Thyroid gland (tissue), 4 donors: ENCODE results near the gene FOXB2. TPM values are rescaled to one million over a fixed set of nuclear protein-coding genes. Genes with fewer than 3 reads are reported as not detected.

Source experiments
- DNase-seq, 2 donors: peaks; one replicate each; pipeline ENCODE4 v3.0.0-alpha.2; 2019
- H3K27ac ChIP-seq, 3 donors: fragments of 200-600 bp; sonication (generic); 1 replicate in 2 of 3; 2 replicates in 1 of 3; pipeline ENCODE4 v1.5.1; 2016 to 2019; ENCODE audit warnings: mild to moderate bottlenecking in 1 of 3, moderate library complexity in 1 of 3
- H3K27me3 ChIP-seq: fragments of 200-600 bp; sonication (generic); one replicate; pipeline ENCODE4 v1.5.1; 2019
- H3K36me3 ChIP-seq, 2 donors: fragments of 200-600 bp; sonication (generic); one replicate each; pipeline ENCODE4 v1.5.1; 2016 to 2019
- H3K4me1 ChIP-seq, 2 donors: fragments of 200-600 bp; sonication (generic); one replicate each; pipeline ENCODE4 v1.5.1; 2017 to 2019
- H3K4me3 ChIP-seq, 3 donors: fragments of 200-600 bp; sonication (generic); replicated peaks in 1 of 3; 1 replicate in 2 of 3; 2 replicates in 1 of 3; pipeline ENCODE4 v1.5.1; 2016; ENCODE audit warnings: mild to moderate bottlenecking in 1 of 3
- H3K9me3 ChIP-seq: fragments of 200-600 bp; sonication (generic); one replicate; pipeline ENCODE4 v1.5.1; 2017
- POLR2A ChIP-seq, 2 donors: fragments of 450-650 bp; IDR thresholded peaks; one replicate each; pipeline ENCODE4 v1.6.1; 2017; ENCODE audit warnings: antibody characterized with exemption in 2 of 2, mild to moderate bottlenecking in 2 of 2, moderate library complexity in 1 of 2
- WGBS, 2 donors: methylation state at CpG; one replicate each; pipeline ENCODE4 v1.1.5; 2017; 5-methylcytosine and 5-hydroxymethylcytosine counted together
- intact Hi-C: fragments of 100-400 bp; cut with DNase I; formaldehyde crosslinking; loops from one replicate; pipeline ENCODE4 v1.15.1; 2023
- total RNA-seq, 4 donors: library from RNA; depleted of rRNA; stranded (reverse); fragments of >200 nt; gene quantifications; one replicate each; pipeline ENCODE4 v1.2.3, GENCODE V29; 2016
- TF ChIP-seq, protein P1 (sequence below), 6 experiments: fragments of 200-600 bp in 3 of 6; fragments of 450-650 bp in 3 of 6; sonication (generic) in 3 of 6; IDR thresholded peaks; one replicate each; pipeline ENCODE4 v1.5.1; 2016 to 2019; ENCODE audit warnings: antibody characterized with exemption in 6 of 6, mild to moderate bottlenecking in 2 of 6, inconsistent platforms in 1 of 6, moderate library complexity in 1 of 6

Gene FOXB2
- total RNA-seq, 4 donors from 2014 or later = not detected

DNA sequence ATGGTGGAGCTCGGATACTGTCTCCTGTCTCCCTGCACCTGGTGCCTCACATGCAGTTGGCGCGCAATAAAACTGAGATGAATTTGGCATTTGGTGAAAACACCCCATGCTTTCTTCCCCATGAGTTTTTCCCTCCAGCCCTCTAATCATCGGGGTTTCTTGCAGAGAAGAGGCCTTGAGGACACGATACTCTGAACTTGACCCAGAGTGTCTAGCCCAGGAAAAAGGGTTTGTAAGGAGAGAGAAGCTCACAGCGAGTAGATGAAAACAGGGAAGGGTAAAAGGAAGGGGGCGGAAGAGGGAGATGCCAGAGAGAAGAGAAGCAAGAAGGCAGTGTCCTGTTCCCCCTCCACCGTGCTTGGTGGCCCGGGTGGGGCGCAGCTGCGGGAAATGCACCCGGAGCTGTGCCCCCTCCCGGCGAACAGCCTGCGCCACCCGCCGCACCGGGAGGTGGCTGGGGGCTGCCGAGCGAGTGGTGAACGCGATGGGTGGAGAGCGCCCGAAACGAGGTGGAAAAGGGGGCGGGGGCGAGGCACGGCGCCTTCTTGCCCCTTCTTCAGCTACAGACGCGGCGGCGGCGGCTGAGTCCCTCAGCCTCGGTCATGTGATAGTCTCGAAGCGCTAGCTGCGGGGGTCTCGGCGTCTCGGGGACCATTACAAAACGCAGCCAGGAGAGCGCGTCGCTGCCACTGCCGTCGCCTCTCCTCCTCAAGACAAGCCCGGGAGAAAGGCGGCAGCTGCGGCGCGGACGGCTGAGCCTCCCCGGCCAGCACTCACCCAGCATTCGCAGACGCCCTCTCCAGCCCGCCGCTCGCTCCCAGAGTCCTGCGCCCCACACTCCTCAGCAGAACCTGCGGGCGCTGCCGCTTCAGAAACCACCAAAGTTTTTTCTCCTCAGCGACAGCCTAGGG lies 1.1 kb upstream of the FOXB2 start:
- Histone ChIP-seq H3K27ac (no peak overlapping the region), H3K36me3 (no peaks in the 10 kb centered on the region), H3K4me1 (peaks cover 43 to 48% of the 10 kb centered on the region in 2 donors), H3K4me3 (no peak overlapping the region), H3K27me3 (peaks cover 86% of the 10 kb centered on the region), H3K9me3 (no peaks in the 10 kb centered on the region)
- DNase-seq = peak in 1 of 2 donors; percentile 18
- TF ChIP-seq POLR2A (IDR thresholded peaks at IDR 0.05) = no peak
- TF ChIP-seq, protein P1, sequence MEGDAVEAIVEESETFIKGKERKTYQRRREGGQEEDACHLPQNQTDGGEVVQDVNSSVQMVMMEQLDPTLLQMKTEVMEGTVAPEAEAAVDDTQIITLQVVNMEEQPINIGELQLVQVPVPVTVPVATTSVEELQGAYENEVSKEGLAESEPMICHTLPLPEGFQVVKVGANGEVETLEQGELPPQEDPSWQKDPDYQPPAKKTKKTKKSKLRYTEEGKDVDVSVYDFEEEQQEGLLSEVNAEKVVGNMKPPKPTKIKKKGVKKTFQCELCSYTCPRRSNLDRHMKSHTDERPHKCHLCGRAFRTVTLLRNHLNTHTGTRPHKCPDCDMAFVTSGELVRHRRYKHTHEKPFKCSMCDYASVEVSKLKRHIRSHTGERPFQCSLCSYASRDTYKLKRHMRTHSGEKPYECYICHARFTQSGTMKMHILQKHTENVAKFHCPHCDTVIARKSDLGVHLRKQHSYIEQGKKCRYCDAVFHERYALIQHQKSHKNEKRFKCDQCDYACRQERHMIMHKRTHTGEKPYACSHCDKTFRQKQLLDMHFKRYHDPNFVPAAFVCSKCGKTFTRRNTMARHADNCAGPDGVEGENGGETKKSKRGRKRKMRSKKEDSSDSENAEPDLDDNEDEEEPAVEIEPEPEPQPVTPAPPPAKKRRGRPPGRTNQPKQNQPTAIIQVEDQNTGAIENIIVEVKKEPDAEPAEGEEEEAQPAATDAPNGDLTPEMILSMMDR (IDR thresholded peaks at IDR 0.05) = no peak
- WGBS, 2 donors = 4 to 5% methylated on average over 21 to 28 of the region's 64 CpGs
- intact Hi-C loops = no loop called here

DNA sequence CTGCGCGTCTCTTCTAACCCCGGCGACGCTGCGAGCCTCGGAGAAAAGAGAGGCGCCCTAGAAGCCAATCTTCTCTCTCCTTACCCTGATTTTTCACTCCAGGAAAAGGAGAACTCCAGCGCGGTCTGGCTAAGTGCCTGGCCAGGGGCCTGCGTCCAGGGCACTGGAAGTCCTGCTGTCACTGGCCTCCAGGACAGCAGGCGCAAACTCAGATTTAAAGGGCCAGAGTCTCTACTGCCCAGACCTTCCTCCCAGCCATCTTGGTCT lies 553 bp upstream of the FOXB2 start:
- Histone ChIP-seq H3K27ac (no peak overlapping the region), H3K9me3 (no peaks in the 10 kb centered on the region), H3K4me3 (no peak overlapping the region), H3K36me3 (no peaks in the 10 kb centered on the region), H3K4me1 (peaks cover 43 to 48% of the 10 kb centered on the region in 2 donors), H3K27me3 (peaks cover 83% of the 10 kb centered on the region)
- 0 to 5% methylated on average over 11 to 12 of the region's 12 CpGs for WGBS, 2 donors
- intact Hi-C loops = no loop called here
- TF ChIP-seq, protein P1 (IDR thresholded peaks at IDR 0.05) = no peak
- TF ChIP-seq POLR2A (IDR thresholded peaks at IDR 0.05) = no peak
- no peak for DNase-seq

DNA sequence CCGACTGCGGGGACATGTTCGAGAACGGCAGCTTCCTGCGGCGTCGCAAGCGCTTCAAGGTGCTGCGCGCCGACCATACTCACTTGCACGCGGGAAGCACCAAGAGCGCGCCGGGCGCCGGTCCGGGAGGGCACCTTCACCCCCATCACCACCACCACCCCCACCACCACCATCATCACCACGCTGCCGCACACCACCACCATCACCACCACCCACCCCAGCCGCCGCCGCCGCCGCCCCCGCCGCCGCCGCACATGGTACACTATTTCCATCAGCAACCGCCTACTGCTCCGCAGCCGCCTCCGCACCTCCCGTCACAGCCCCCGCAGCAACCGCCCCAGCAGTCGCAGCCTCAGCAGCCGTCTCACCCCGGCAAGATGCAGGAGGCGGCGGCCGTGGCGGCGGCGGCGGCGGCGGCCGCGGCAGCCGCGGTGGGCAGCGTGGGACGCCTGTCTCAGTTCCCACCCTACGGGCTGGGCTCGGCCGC lies 514 bp downstream of the FOXB2 start:
- DNase-seq = no peak
- peak overlapping the region in 1 of 3 donors; percentile 1 for H3K4me3 ChIP-seq
- H3K27me3 ChIP-seq = peaks cover 73% of the 10 kb centered on the region
- no peaks in the 10 kb centered on the region for H3K36me3 ChIP-seq
- TF ChIP-seq POLR2A (IDR thresholded peaks at IDR 0.05) = no peak
- TF ChIP-seq, protein P1 (IDR thresholded peaks at IDR 0.05) = no peak
- intact Hi-C loops = no loop called here
- peaks cover 40 to 42% of the 10 kb centered on the region in 2 donors for H3K4me1 ChIP-seq
- no peak overlapping the region for H3K27ac ChIP-seq
- H3K9me3 ChIP-seq = no peaks in the 10 kb centered on the region
- 0 to 3% methylated on average over 3 to 19 of the region's 58 CpGs for WGBS, 2 donors

DNA sequence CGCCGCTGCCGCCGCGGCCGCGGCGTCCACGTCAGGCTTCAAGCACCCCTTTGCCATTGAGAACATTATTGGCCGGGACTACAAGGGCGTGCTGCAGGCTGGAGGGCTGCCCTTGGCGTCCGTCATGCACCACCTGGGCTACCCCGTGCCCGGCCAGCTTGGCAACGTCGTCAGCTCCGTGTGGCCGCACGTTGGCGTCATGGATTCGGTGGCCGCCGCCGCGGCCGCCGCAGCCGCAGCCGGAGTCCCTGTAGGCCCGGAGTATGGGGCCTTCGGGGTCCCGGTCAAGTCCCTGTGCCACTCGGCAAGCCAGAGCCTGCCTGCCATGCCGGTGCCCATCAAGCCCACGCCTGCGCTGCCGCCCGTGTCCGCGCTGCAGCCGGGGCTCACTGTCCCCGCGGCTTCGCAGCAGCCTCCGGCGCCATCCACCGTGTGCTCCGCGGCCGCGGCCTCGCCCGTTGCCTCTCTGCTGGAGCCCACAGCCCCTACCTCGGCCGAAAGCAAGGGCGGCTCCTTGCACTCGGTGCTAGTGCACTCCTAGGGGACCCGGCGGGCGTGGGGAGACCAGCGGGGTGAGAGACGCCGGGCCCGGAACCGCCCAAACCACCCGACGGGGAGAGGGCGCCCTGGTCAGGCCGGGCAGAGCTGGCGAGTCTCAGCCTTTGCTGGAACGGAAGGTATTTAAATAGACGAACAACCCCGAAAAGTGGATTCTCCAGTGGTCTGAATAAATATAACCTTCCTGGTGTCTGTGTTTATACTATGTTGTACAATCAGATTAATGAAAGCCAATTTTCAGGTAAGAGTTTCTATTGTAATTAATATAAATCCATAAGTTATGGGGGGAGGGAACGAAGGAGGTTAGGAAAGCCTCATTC lies 1.2 kb downstream of the FOXB2 start:
- Histone ChIP-seq H3K4me3 (peak overlapping the region in 1 of 3 donors; percentile 1), H3K27ac (no peak overlapping the region)
- TF ChIP-seq POLR2A (IDR thresholded peaks at IDR 0.05) = no peak
- TF ChIP-seq, protein P1 (IDR thresholded peaks at IDR 0.05) = no peak

More for the DNA sequence above, 1.2 kb downstream of the FOXB2 start:
- Histone ChIP-seq H3K27me3 (peaks cover 66% of the 10 kb centered on the region), H3K9me3 (no peaks in the 10 kb centered on the region), H3K36me3 (no peaks in the 10 kb centered on the region), H3K4me1 (peaks cover 34 to 35% of the 10 kb centered on the region in 2 donors)
- peak; percentile 46 to 50 for DNase-seq
- 3 to 6% methylated on average over 20 to 51 of the region's 75 CpGs for WGBS, 2 donors
- intact Hi-C loops = no loop called here
